Fibroblast of gingiva (primary cell): ENCODE measurements around the gene FRS2.
"Not testable (repeated sequence)": the region's sequence is repeated elsewhere in the genome, so short reads cannot be mapped to it uniquely, and the experiment has no call there.

ENCODE experiments used
- DNase-seq: peaks from one replicate; pipeline ENCODE4 v3.0.0-alpha.2; 2011; ENCODE audit warnings: low read depth

FRS2 gene

DNA sequence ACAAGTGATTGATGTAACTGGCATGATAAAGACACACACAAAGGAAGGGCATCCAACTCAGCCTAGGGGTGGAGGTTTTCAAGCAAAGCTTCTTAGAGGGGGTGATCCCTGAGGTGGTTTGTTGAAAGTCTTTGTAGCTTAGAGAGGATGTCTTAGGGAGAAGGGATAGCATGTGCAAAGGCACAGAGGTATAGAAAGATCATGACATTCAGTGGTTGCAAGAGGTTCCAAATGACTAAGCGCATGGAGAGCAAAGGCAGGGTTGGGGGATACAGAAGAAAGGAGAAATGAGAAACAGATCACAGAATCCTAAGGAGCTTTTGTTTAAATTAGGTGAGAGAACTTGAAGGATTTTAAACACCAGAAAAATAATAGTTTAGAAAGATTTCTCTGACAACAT, 109.9 kb downstream of the FRS2 start:
- DNase-seq, result no peak

DNA sequence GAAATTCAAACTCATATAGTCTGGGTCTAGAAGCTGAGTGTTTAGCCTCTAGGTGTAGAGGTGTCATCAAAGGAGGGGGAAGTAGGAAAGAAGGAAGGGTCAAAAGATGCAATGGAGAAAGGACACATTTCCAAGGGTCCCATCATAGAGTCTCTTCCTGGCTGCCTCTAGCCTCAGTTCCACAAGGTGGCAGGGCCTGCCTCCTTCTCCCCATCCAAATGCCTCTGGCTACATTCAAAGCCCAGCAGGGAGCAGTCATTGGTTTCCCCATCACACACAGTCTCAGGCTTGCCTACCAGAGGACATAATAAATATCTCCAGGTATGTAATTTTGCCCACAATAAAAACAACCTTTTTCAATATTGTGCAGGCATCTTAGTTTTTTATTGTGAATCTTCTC, 113.0 kb downstream of the FRS2 start:
- no peak for DNase-seq

DNA sequence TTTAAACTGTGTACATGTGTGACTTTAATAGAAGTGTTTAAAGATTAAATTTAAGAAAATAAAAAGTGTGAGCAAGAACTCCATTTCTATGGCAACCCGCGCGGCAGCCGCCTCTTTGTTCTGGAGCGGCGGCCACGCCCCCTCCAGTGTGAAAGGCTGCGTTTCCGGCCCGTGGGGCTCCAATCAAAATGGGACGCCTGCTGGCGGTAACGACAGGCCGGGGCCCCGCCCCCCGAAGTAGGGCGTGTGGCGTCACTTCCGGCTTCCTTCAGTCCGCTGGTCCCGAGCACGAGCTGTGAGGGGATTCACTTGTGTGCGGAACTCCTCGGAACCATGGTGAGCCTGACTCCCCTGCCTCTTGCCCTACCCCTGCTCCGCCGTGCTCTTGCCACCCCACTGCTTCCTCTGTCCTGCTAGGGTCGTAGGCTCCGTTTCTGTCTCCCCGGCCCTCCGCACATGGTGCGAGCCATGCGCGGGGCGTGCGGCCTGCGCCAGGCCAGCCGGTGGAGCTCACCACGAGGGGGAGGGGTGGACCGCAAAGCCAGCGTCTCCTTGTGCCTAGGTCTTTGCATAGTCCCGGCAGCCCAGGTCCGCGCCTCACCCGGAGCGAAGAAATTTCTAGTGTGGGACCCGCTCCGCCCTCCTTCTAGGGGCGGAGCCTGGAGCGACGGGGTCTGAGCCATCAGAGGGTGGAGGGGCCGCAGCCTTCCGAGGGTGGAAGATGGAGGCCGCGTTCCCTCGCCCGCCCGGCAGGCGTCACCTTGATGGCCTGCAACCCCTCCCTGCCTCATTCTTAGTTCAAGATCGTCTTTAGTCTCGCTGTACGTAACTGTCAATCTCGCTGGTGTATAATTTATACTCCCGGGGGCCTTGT, 115.2 kb downstream of the FRS2 start, which contains the start of gene CCT2:
CCT2 (plus strand) TSS at position 271 of the 874 bp plus-strand sequence; CDS start at position 334, 63 bp downstream.
- DNase-seq, result peak; percentile 93

DNA sequence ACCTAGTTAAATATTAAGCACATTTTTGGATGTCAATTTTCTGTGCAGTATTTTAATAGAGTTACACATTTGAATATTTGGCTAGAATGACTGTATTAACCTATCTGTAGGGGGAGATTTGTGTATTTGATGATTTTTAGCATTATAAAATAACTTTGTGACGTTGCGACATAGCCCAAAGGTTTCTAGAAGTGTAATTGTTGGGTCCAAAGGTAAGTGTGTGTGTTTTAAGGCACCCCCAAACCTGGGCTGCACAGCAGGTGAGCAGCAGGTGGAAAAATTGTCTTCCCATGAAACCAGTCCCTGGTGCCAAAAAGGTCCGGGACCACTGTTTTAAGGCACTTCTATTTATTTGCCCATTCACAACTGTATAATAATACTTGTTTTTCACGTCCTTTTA, 118.3 kb downstream of the FRS2 start:
- no peak for DNase-seq

DNA sequence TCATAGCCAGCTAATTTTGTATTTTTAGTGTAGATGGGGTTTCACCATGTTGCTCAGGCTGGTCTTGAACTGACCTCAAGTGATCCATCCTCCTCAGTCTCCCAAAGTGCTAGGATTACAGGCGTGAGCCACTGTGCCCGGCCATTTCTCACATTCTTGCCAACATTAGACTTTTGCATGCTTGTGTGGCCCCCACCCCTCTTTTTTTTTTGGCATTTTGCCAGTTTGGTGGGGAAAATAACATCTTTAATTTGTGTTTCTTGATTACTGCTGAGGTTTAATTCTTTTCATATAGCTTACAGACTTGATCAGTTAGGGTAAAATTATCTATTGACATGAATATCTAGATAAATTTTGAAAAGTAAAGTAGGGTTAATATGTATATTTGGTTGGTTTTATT, 118.9 kb downstream of the FRS2 start:
- DNase-seq, result no peak

DNA sequence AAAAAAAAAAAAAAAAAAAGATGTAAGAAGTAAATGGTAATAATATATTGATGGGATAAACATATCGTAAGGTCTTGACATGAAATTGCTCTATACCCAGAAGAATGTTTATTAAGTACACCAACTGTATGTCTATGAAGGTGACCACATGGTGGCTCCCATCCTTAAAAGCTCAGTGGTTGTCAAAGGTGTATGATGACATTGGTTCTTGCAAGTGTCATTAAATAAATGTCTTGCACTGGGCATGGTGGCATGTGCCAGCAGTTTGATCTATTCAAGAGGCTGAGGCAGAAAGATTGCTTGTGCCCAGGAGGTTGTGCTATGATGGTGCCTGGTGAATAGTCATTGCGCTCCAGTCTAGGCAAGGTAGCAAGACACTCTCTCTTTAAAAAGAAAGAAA, 125.5 kb downstream of the FRS2 start:
- DNase-seq, result no peak

DNA sequence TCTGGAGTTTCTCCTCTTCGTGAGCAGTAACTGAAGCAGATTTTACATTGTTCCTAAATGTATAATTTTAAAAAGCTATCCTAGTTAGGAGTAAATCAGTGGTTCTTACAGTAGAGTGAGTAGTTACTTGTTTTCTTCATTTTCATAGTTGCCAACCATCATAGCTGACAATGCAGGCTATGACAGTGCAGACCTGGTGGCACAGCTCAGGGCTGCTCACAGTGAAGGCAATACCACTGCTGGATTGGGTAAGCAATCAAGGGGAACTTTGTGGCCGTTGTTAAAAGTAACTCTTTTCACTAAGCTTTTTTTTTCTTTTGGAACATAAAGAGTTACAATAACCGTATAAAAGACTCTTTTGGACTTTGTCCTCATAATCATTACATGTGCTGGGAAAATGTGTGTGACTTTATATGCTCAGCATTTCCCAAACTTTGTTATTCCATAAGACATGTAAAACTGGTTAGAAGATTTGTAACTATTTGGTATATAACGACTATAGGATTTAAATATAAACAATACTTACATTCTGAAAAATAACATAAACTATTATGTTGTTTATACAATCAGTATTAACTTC, 128.1 kb downstream of the FRS2 start:
- no peak for DNase-seq

DNA sequence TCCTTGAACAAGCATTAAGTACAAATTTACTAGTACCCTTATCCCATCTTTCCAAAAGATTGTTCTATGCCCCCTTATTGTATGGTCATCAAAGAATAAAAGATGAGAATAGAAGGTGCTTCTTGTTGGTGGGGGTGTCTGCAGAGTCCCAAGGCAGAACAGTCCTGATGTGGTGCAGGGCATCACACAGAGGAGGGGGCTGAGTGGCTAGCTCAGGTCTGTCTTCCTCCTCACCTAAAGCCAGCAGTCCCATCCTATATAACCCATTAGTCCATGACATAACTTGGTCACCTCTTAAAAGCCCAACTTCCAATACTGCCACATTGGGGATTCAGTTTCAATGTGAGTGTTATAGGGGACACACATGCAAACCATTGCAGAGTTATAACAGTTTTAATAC, 130.6 kb downstream of the FRS2 start:
- DNase-seq, result no peak

DNA sequence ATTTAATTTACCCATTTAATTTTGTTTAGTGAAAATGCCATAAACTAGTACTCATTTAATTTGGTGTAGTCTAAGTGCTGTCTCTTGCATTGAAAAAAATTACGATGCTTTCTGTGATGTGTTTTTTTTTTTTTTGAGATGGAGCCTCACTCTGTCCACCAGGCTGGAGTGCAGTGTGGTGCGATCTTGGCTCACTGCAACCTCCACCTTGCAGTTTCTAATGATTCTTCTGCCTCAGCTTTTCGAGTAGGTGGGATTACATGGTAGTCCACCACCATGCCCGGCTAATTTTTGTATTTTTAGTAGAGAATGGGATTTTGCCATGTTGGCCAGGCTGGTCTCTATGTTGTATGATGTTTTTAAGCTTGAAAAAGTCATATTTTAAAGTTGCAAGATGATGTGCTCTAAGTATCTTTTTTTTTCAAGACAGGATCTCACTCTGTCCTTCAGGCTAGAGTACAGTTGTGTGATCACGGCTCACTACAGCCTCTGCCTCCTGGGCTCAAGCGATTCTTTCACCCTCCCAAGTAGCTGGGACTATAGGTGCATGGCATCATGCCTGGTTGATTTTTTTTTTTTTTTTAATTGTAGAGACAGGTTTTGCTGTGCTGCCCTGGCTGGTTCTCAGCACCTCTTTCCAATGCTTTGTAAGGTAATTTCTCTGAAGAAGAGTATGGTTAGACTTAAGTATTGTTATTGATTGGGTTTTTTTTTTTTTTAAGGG, 131.9 kb downstream of the FRS2 start:
- no peak for DNase-seq

DNA sequence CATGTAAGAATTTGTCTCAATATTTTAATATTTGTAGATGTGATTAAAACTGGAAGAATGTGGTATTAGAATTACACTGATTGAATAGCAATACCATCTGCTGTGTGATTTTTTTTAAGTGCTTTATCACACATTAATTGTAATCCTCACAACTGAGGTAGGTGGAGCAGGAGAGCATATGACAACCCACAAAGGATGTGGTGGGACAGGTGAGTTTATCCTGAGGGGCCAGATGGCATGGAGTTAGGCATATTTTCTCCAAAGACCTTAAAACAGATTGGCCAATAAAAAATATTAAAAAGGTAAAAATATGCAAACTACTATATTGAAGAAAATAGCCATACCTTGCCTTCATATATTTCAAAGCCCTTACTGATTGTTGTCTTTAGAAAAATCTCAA, 132.8 kb downstream of the FRS2 start:
- DNase-seq, result no peak

DNA sequence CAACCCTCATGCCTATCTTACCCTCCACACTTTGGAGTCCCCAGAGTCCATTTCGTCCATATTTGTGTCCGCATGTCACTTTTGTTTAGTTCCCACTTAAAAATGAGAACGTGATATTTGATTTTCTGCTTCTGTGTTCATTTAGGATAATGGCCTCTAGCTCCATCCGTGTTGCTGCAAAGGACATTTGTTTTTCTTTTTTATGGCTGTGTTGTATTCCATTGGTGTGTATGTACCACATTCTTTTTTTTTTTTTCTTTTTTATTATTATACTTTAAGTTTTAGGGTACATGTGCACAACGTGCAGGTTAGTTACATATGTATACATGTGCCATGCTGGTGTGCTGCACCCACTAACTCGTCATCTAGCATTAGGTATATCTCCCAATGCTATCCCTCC, 133.4 kb downstream of the FRS2 start:
- not testable (repeated sequence) for DNase-seq

DNA sequence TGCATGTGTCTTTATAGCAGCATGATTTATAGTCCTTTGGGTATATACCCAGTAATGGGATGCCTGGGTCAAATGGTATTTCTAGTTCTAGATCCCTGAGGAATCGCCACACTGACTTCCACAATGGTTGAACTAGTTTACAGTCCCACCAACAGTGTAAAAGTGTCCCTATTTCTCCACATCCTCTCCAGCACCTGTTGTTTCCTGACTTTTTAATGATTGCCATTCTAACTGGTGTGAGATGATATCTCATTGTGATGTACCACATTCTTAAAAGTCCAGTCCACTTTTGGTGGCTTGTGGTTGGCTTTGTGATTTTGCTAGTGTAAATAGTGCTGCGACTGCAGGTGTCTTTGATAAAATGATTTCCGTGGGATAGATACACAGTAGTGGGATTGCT, 134.1 kb downstream of the FRS2 start:
- DNase-seq, result not testable (repeated sequence)

DNA sequence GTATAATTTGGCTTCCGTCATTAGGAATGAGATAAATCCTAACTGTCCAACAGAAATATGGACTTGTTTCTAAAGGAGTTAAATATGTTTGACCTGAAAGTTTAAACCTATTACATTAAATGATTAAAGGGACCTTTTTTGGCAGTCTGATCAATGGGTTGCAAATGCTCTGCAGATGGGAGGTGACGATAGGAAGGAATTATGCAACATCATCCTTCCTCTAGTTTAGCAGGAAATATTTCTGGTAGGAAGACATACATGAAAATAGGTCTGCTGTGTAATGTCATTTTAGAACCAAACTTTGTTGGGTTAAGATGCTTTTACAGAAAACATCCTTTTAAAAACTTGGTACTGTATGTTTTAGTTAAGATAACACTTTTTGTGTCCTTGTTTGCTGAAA, 137.9 kb downstream of the FRS2 start:
- DNase-seq, result no peak

DNA sequence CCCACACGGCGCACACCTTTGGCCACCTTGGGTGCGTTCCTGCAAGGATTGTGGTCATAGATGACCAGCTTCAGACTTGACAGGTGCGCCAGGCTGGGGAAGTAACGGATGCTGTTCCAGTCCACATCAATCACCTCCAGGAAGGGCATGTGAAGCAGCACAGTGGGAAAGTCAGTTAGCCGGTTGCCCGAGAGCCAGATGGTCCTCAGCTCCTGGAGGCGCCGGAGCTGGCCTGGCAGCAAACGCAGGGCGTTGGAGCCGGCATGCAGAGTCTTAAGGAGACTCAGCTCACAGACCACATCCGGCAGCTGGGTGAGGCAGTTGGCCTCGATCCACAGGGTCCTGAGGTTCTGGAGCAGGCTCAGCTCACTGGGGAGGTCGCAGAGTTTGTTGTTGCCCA, 139.9 kb downstream of the FRS2 start:
- DNase-seq, result no peak

DNA sequence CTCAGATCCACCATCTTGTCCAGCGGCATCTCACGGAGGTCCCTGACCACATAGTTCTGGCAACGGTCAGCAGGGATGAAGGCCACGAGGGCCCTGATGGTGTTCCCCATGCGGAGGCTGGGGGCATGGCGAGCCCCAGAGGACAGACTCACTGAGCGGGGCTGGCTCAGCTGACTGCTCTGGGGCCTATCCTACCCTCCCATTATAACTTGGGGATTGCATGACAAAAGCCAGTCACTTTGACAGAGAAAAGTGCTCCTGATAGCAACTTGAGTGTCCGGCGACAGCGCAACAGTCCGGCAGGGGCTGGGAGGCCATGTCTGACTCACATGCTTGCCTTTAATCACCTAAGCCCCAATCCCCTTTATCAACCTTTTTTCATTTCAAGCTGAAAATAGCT, 140.5 kb downstream of the FRS2 start, which contains the start of gene LRRC10:
LRRC10 (minus strand) TSS at position 179 of the 400 bp plus-strand sequence; CDS start at position 110, 69 bp downstream.
- DNase-seq, result no peak

DNA sequence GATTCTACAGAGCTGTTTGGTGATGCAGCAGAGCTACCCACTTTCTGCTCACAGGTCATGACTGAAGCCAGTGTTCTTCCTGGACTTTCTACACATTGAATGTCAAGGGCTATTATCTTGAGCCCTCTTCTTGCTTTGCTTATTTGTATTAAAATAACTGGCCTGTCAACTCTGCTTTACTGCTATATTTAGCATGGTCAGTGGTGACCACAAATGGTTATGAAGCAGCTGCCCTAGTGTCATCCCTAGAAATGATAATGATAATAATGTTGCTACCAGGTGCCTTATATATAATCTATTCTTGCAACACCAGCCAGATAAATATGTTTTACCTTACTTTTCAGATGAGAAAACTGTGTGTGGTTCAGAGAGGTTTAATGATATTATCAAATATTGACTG, 143.2 kb downstream of the FRS2 start:
- DNase-seq, result no peak

DNA sequence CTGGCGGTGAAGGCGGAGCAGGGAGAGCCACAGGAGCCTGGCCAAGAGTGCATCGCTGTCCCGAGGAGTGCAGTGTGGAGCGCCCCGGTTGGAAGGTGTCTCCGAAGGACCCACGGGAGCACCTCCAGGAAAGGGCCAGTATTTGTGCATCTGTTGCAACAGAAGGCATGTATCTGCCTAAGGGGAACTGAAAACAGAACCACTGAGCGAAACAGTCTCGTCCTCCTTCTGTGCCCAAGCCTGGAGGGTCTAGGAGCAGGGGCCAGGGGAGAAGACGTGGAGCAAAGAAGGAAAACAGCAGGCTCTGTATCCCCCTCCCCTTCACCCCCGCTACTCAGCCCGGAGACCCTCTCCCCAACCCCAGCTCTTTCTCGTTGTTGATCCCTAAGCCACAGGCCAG, 145.8 kb downstream of the FRS2 start:
- DNase-seq, result no peak

DNA sequence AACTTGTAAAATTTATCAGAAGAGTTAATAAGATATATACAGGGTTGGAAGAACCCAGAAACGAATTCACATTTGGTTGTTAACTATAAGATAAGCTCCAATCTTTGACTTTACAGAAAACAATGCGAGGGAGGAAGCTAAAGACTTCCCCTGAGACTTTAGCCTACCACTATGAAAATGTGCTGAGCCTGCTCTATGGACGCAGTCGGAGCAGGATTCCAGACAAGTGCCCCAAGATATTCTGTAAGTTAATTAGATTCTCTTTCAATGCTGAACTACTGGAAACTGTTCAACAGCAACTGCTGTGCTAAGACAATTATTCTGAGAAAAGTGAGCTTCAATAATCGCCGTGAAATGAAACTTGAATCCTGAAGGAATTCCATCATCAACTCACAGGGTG, 148.9 kb downstream of the FRS2 start:
- no peak for DNase-seq

DNA sequence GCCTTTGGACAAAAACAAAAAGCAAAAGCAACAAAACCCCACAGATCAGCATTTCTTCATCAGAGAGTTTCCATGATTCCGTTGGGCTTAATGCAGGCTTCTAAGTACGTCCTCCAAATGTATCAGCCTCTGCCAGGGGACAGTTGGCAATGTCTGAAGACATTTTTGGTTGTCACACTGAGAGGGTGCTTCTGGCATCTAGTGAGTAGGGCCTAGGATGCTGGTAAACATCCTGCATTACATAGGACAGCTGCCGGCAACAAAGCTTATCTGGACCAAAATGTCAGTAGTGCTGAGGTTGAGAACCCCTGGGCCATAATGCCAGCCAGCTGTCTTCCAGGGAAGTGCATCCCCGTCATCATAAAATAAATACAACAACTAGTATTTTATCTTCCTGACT, 149.9 kb downstream of the FRS2 start:
- no peak for DNase-seq

DNA sequence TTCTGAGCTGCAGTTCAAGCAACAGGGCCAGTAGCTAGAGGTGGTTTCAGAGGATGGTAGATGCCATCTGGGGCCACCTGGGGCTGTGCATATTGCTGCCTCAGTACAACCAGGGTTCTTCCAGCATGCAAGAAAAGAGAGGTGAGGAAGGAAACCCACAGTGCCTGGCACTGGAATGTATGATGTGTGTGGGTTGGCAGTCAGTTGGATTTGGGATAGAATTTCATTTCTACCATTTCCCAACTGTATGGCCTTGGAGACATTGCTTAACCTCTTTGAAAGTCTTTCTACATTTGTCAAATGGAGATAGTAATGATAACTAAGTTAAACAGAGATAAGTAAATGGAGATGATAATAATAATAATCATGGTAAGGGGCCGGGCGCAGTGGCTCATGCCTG, 150.7 kb downstream of the FRS2 start:
- peak; percentile 52 for DNase-seq

DNA sequence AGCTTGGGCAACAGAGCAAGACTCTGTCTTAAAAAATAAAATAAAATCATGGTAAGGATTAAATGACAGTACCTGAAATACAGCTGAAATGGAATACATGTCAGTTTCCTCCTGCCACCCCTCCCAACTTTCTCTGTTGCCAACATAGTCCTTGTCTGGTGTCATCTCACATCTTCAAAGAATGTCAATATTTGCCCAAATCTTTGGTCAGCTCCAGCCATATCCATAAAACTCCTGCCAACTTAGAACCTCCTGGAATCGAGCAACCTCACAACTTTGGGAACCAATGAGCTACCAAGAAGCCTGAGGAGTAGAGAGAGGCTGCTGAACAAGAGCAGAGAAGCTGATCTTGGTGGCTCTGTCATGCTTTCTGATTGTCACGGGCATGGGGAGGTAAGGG, 151.4 kb downstream of the FRS2 start:
- DNase-seq, result no peak

DNA sequence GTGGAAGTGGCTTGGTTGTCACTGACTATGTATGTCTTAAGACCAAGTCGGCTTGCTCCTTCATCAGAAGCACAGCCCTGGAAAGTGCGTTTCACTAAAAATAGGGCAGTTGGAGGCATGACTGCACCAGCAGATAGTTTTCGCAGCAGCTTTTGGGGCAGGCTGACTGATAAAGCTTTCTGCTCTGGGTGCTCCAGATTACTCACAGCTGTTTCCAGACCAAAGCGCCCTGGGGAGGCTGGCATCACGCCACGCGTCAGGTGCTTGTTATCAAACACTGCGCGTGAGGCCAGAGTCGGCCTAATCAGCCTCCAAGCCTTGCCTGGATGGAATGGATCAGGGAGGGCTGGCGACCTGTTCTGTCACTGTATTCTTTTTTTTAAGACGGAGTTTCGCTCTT, 153.8 kb downstream of the FRS2 start:
- DNase-seq, result no peak

DNA sequence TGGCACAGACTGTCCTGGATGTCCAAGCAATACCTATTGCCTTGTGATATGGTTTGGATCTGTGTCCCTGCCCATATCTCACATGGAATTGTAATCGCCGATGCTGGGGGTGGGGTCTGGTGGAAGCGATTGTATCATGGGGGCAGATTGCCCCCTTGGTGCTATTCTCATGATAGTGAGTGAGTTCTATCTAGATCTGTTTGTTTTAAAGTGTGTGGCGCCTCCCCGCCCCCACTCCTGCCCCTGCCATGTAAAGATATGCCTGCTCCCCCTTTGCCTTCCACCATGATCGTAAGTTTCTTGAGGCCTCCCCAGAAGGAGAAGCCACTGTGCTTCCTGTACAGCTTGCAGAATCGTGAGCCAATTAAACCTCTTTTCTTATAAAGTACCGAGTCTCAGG, 157.3 kb downstream of the FRS2 start:
- no peak for DNase-seq
